Astrocyte of the spinal cord (primary cell): Measurements from ENCODE around the gene TMEM132D.

Experiments used
- DNase-seq: peaks from one replicate; pipeline ENCODE4 v3.0.0; 2011; ENCODE audit warnings: low read depth, low spot score
- H3K4me3 ChIP-seq: 2 replicates; pipeline ENCODE4 v1.5.1; 2011; ENCODE audit warnings: low read depth, mild to moderate bottlenecking, low read length, moderate library complexity
- in situ Hi-C: cut with HindIII; loops from 2 replicates; pipeline ENCODE4 v1.10.0; 2017; ENCODE audit warnings: low sequenced_read_pairs
- TF ChIP-seq, protein P1 (sequence below): IDR thresholded peaks from 2 replicates; pipeline ENCODE4 v1.5.1; 2012; ENCODE audit warnings: low read depth, mild to moderate bottlenecking, low read length, inconsistent platforms

Gene TMEM132D

GRCh38 chr12:129258781-129259318 is 645.0 kb downstream of the TMEM132D start:
- no peak for DNase-seq
- H3K4me3 ChIP-seq, result no peak overlapping the region
- TF ChIP-seq, protein P1, sequence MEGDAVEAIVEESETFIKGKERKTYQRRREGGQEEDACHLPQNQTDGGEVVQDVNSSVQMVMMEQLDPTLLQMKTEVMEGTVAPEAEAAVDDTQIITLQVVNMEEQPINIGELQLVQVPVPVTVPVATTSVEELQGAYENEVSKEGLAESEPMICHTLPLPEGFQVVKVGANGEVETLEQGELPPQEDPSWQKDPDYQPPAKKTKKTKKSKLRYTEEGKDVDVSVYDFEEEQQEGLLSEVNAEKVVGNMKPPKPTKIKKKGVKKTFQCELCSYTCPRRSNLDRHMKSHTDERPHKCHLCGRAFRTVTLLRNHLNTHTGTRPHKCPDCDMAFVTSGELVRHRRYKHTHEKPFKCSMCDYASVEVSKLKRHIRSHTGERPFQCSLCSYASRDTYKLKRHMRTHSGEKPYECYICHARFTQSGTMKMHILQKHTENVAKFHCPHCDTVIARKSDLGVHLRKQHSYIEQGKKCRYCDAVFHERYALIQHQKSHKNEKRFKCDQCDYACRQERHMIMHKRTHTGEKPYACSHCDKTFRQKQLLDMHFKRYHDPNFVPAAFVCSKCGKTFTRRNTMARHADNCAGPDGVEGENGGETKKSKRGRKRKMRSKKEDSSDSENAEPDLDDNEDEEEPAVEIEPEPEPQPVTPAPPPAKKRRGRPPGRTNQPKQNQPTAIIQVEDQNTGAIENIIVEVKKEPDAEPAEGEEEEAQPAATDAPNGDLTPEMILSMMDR, result no peak
- in situ Hi-C loops, result no loop called here

DNA sequence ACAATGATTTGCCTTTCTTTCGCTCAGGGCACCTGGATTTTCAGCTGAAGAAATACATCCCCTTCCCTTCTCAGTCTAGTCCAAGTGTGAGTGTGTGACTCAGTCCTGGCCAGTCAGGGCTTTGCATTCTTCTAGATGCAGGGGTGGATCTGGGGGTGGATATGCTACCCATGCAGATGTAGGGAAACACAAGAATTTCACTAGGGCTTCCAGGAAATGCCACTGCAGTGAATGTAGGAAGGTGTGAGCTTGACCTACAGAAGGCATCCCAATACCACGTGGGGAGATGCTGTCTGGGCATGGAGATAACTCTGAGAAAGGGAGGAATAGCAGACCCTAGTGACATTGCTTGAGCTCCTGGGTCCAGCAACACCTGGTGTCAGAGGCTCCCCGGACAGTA is 646.3 kb downstream of the TMEM132D start:
- DNase-seq, result no peak
- no peak overlapping the region for H3K4me3 ChIP-seq
- in situ Hi-C loops, result no loop called here
- TF ChIP-seq, protein P1, result no peak

DNA sequence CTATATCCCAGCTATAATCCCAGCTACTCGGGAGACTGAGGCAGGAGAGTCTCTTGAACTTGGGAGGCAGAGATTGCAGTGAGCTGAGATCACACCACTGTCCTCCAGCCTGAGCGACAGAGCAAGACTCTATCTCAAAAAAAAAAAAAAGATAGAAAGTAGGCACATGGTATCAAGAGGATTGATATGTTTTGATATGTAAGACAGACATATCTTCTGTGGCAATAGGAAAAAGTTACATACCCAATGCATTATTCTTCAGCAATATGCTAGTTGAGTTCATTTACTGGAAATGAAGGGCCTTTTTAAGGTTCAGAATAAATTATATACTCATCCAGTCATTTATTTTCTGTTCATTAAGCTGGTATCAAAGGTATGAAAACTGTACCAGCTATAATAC is 657.2 kb downstream of the TMEM132D start:
- DNase-seq, result no peak
- TF ChIP-seq, protein P1, result no peak
- in situ Hi-C loops, result no loop called here
- H3K4me3 ChIP-seq, result no peak overlapping the region

DNA sequence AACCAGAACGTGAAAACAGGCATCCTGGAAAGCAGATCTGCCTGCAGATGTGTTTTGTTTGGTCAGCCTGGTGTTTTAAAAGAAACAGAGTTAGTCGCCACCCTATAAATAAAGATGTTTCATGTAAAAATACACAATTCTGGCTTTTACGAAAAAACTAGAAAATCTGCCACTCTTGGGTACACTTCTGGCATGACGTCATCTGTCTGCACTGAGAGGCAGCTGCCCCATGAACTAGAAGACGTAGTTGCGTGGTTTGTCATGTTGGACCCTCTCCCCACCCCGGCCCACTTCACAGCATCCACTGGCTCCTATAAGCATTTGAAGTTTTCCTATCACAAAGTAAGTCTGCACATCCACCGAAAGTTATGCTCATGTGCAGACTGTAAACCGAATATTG is 658.1 kb downstream of the TMEM132D start:
- no peak overlapping the region for H3K4me3 ChIP-seq
- TF ChIP-seq, protein P1, result no peak
- DNase-seq, result no peak
- in situ Hi-C loops, result no loop called here

- in situ Hi-C loops, result no loop called here
- H3K4me3 ChIP-seq, result no peak overlapping the region
- TF ChIP-seq, protein P1, result no peak
- DNase-seq, result no peak
Measured at GRCh38 chr12:129241852-129242251, 662.0 kb downstream of the TMEM132D start.

DNA sequence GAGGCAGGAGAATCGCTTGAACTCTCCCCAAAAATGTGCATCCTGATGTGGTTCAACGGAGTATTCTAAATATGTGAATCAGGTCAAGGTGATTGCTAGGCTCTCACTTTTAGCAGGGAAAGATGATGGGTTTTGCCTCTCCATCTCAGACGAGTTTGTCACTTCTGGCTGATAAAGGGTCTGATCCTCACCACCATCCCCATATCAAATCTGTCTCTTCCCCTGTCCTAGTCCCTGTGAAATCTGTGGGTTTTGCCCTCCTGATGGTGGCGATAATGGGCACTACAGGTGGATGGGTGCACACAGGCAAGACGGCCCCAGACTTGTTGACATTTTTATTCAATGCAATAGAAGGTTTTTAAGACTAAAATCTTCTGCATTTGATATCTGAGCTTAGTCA is 665.9 kb downstream of the TMEM132D start:
- TF ChIP-seq, protein P1, result no peak
- in situ Hi-C loops, result no loop called here
- DNase-seq, result no peak
- H3K4me3 ChIP-seq, result no peak overlapping the region

- DNase-seq, result no peak
- TF ChIP-seq, protein P1, result no peak
- H3K4me3 ChIP-seq, result no peak overlapping the region
- in situ Hi-C loops, result no loop called here
Measured at GRCh38 chr12:129234209-129234608, 669.6 kb downstream of the TMEM132D start.
